Epithelial cell of proximal tubule (primary cell): Measurements from ENCODE around the gene BHLHA9. TPM values are rescaled to one million over a fixed set of nuclear protein-coding genes. Genes with fewer than 3 reads are reported as not detected.

Experiments used
- DNase-seq: peaks from one replicate; pipeline ENCODE4 v3.0.0-alpha.2; 2011; ENCODE audit warnings: low read depth
- H3K4me3 ChIP-seq: 2 replicates; pipeline ENCODE4 v1.5.1; 2011; ENCODE audit warnings: low read depth, mild to moderate bottlenecking, low read length
- total RNA-seq: library from RNA; depleted of rRNA; stranded (reverse); fragments of >200 nt; gene quantifications from 2 replicates; pipeline ENCODE4 v1.2.3, GENCODE V29; 2015
- TF ChIP-seq, protein P1 (sequence below): conservative IDR thresholded peaks from 2 replicates; pipeline ENCODE4 v1.5.1; 2012; ENCODE audit warnings: low read depth, mild to moderate bottlenecking, low read length

BHLHA9 gene
- total RNA-seq, 1 donor from 2014 or later: not detected

DNA sequence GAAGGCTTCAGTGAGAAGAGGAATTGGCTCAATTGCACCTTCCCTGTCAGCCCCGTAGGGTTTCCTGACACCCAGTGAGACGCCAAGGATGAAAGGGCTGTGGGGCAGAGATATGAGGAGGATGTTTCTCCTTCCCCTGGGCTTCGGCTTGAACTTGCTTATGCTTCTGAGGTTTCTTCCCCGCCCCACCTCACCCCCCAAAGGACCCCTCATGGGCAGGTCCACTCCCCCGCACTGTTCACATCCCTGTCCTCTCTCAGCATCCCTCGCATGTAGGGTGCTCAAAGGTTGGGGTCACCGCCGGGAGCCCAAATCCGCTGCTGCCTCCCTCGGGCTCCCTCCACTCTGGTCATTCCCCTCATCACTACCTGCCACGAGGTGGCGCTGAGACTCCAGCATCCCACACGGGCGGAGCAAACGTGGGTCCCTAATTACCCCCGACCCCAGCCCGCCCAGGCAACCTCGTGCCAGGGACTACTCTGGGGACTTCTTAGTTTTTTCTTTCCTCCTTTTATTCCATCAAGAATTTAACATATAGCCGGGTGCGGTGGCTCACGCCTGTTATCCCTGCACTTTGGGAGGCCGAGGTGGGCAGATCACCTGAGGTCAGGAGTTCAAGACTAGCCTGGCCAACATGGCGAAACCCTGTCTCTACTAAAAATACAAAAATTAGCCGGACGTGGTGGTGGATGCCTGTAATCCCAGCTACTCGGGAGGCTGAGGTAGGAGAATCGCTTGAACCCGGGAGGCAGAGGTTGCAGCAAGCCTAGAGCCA, 5.9 kb downstream of the BHLHA9 start:
- TF ChIP-seq, protein P1, sequence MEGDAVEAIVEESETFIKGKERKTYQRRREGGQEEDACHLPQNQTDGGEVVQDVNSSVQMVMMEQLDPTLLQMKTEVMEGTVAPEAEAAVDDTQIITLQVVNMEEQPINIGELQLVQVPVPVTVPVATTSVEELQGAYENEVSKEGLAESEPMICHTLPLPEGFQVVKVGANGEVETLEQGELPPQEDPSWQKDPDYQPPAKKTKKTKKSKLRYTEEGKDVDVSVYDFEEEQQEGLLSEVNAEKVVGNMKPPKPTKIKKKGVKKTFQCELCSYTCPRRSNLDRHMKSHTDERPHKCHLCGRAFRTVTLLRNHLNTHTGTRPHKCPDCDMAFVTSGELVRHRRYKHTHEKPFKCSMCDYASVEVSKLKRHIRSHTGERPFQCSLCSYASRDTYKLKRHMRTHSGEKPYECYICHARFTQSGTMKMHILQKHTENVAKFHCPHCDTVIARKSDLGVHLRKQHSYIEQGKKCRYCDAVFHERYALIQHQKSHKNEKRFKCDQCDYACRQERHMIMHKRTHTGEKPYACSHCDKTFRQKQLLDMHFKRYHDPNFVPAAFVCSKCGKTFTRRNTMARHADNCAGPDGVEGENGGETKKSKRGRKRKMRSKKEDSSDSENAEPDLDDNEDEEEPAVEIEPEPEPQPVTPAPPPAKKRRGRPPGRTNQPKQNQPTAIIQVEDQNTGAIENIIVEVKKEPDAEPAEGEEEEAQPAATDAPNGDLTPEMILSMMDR: peak; percentile 73
- DNase-seq: no peak
- H3K4me3 ChIP-seq: no peak overlapping the region

DNA sequence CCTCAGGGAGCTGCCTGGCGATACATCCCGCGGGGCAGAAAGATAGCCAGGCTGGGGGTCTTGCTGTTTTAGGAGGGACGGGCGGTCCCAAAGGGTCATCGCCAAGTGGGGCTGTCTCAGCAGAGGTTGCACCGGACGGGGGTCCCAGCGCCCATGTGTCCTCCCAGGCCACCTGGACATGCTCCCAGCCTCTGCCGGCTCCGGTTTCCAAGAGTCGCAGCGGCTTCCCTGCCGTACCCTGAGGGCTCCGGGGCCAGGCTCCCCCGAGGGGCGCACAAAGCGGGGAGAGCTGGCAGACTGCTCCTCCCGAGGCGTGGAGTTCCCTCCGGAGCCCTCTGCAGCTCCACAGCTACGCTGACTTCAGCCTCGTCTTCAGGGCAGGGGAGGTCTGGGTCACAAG, 10.4 kb downstream of the BHLHA9 start:
- no peak for DNase-seq
- TF ChIP-seq, protein P1: no peak
- no peak overlapping the region for H3K4me3 ChIP-seq

DNA sequence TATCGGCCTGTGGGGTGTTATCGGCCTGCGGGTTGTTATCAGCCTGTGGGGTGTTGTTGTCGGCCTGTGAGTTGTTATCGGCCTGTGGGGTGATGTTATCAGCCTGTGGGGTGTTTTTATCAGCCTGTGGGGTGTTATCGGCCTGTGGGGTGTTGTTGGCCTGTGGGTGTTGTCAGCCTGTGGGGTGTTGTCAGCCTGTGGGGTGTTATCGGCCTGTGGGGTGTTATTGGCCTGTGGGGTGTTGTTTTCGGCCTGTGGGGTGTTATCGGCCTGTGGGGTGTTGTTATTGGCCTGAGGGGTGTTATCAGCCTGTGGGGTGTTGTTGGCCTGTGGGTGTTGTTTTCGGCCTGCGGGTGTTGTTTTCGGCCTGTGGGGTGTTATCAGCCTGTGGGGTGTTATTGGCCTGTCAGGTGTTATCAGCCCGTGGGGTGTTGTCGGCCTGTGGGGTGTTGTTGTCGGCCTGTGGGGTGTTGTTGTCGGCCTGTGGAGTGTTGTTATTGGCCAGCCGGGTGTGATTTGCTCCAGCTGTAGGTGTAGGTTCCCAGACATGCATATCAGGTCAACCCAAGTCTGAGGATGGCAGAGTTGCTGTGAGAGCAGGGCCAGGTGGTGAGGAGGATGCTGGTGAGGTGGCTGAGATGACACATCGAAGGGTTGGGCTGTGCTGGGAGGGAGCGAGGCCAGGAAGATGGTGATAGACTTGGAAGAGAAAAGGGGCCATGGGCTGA, 16.3 kb downstream of the BHLHA9 start:
- no peak for DNase-seq
- no peak overlapping the region for H3K4me3 ChIP-seq
- TF ChIP-seq, protein P1: no peak

DNA sequence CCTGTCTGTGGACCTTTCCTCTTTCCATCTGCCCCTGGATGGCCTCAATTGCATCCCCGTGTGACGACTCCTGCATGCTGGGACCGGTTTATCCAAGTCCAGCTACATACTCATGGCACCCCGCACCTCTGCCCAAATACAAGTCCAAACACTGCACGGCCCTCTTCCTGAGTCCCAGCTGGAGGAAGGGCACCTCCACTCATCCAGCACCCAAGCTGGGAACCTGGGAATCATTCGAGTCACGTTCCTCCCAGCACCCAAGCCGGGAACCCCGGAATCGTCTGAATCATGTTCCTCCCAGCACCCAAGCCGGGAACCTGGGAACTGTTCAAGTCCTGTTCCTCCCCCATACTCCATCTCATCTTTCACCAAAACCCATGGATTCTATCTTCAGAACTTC, 19.5 kb downstream of the BHLHA9 start:
- TF ChIP-seq, protein P1: no peak
- no peak overlapping the region for H3K4me3 ChIP-seq
- DNase-seq: no peak

DNA sequence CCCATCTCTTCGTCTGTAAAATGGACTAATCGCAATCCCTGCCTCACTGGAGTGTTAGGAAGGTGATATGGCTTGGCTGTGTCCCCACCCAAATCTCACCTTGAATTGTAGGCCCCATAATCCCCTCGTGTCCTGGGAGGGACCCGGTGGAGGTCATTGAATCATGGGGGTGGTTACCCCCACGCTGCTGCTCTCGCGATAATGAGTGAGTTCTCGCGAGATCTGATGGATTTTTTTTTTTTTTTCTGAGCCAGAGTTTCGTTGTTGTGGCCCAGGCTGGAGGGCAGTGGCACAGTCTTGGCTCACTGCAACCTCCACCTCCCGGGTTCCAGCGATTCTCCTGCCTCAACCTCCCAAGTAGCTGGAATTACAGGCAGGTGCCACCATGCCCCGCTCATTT, 20.4 kb downstream of the BHLHA9 start:
- TF ChIP-seq, protein P1: no peak
- DNase-seq: no peak
- H3K4me3 ChIP-seq: no peak overlapping the region

DNA sequence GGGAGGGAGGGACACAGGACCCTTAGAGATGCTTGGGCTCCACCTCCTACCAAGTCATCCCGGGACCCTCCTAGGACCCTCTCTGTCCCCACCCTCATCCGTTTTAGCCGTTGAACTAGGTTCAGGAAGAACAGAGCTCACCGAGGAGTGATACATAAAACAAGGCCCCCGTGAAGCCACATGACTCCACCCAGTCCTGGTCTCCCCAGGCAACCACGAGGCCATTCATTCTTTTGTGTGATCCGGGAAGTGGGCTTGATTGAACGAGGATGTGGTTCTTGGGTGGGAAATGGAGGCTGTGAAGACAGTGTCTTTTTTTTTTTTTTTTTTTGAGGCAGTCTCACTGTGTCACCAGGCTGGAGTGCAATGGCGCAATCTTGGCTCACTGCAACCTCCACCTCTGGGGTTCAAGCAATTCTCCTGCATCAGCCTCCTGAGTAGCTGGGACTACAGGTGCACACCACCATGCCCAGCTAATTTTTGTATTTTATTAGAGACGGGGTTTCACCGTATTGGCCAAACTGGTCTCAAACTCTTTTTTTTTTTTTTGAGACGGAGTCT, 24.0 kb downstream of the BHLHA9 start:
- TF ChIP-seq, protein P1: no peak
- DNase-seq: no peak
- H3K4me3 ChIP-seq: no peak overlapping the region
